GM18519 (cell line): ENCODE data around the gene ENTPD5.

Experiments
- ATAC-seq: cut with Tn5 transposase; IDR thresholded peaks from one replicate; pipeline ENCODE4 v1.9.1; 2021; ENCODE audit warnings: mild to moderate bottlenecking, moderate library complexity; ENCODE audit not compliant: unreplicated experiment, low FRiP score

The ENTPD5 gene, protein sequence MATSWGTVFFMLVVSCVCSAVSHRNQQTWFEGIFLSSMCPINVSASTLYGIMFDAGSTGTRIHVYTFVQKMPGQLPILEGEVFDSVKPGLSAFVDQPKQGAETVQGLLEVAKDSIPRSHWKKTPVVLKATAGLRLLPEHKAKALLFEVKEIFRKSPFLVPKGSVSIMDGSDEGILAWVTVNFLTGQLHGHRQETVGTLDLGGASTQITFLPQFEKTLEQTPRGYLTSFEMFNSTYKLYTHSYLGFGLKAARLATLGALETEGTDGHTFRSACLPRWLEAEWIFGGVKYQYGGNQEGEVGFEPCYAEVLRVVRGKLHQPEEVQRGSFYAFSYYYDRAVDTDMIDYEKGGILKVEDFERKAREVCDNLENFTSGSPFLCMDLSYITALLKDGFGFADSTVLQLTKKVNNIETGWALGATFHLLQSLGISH

GRCh38 chr14:74018586-74019407, at the start of gene ENTPD5, which contains the start of gene BBOF1:
ENTPD5 (minus strand) TSS chr14:74019288; CDS start chr14:73988102, 31,186 bp downstream.
BBOF1 (plus strand) TSS chr14:74019349; CDS start chr14:74019479, 130 bp downstream.
- ATAC-seq: no peak

- no peak for ATAC-seq
Observed at GRCh38 chr14:74065746-74066575, 46.9 kb upstream of the ENTPD5 start.

GRCh38 chr14:74064883-74065282, 45.8 kb upstream of the ENTPD5 start:
- ATAC-seq: no peak

GRCh38 chr14:74064426-74064825, 45.3 kb upstream of the ENTPD5 start:
- no peak for ATAC-seq

DNA sequence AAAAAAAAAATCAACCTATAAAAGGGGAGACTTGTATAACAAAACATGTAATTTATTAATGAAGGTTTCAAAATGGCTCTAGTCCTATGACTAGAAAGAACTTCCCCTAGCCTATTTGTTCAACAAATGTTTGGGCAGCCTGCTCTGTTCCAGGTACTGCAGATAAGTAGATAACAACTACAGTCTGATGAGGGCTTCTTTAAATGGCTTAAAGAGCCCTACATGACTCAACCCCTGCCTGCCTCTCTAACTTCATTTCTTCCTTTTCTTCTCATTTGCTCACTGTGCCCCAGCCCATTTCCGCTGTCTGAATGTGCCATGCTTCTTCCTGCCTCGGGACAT, 43.7 kb upstream of the ENTPD5 start:
- ATAC-seq: no peak

GRCh38 chr14:74049876-74050495, 30.9 kb upstream of the ENTPD5 start:
- ATAC-seq: no peak

DNA sequence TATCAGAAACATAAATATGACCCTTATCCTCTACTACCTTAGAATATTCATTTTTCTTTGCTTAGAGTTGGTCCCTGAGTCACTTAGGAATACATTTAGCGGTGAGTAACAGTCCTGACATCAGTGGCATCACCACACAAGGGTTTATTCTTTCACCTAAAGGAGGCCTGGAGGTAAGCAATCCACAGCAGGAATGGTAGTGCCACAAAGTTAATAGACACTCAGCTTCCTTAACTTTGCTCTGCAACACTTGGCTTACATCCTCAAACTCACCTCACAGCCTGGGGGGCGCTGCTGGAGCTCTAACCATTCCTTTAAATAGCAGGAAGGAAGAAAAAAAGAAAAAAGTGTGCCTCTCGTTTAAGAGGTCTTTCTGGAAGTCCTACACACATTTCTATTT, 29.2 kb upstream of the ENTPD5 start:
- no peak for ATAC-seq

- no peak for ATAC-seq
Observed at GRCh38 chr14:74045522-74045921, 26.4 kb upstream of the ENTPD5 start.

DNA sequence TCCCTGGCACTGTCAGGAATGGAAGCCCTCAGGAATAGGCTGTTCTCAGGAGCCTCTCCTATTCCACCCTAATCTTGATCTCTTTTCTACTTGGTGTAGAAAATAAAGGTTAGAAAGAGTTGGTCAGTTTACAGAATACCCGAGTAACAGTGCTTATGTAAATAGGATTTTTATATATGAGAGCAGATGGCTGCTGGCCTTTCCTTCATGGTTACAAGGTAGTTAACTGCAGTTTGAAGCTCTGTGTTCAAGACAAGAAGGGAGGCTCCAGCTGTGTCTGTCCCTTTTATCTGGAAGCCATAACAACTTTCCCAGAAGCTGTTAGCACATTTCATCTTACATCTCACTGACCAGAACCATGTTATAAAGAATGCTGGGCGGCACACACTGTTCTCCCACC, 23.2 kb upstream of the ENTPD5 start:
- no peak for ATAC-seq

GRCh38 chr14:74038020-74038859, 19.2 kb upstream of the ENTPD5 start:
- ATAC-seq: no peak

- no peak for ATAC-seq
Observed at GRCh38 chr14:74035556-74035955, 16.5 kb upstream of the ENTPD5 start.

GRCh38 chr14:74034572-74034971, 15.5 kb upstream of the ENTPD5 start:
- ATAC-seq: no peak

DNA sequence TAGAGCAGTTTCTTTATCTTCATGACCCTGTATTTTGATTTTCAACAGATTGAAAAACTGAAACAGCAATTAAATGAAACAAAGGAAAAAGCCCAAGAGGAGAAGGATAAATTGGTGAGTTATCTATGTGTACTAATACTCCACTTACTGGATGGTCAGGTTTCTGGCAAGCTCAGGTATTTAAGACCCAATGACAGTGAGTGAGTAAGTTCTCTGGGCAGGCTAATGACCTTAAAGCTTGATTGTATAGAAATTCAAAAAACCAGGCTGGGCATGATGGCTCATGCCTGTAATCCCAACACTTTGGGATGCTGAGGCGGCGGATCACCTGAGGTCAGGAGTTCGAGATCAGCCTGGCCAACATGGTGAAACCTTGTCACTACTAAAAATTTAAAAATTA, 10.0 kb upstream of the ENTPD5 start:
- ATAC-seq: no peak

DNA sequence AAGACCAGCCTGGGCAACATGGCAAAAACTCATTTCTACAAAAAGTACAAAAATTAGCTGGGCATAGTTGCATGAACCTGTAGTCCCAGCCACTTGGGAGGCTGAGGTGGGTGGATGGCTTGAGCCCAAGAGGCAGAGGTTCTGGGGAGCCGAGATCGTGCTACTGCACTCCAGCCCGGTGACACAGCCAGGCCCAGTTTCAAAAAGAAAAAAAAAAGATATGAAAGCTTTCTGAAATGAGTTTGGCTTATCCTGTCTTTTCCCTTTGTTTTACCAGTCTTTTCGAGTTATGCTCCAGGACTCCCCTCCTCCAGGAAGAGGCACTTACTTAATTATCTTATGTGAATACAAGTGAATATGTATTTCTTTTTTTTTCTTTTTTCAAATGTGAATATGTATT, 3.3 kb upstream of the ENTPD5 start:
- no peak for ATAC-seq

GRCh38 chr14:74019408-74020137, 485 bp upstream of the ENTPD5 start:
- no peak for ATAC-seq

DNA sequence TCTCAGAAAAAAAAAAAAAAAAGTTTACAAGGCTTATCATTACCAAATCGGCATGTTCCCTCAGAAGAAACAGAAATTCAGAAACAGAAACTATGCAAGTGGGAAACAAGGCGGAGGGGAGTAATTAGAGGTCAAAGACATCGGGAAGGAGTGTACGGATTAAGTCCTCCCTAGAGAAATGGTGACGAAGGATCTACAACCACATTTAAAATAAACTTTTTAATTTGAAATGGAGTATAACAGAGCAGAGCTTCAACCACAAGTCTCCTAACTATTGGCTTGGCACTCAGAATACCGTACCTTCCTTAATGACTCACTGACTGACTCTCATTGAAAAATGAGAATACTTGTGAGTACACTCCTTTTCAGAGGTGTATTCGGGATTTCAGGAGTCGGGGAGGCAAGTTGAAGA, 908 bp downstream of the ENTPD5 start:
- ATAC-seq: no peak

GRCh38 chr14:74015963-74016362, 3.1 kb downstream of the ENTPD5 start:
- no peak for ATAC-seq

DNA sequence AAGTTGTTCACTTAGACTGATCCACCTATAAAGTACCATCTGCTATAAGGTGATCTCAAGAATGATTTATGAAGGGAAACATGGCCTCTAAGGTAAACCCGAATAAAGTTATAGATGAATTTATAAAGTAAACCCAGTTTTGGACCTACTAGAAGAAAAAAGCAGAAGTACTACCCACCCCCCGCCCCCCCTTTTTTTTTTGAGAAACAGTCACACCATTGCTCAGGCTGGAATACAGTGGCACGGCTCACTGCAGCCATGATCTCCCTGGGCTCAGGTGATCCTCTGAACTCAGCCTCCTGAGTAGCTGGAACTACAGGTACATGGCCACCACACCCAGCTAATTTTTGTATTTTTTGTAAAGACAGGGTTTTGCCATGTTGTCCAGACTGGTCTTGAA, 3.9 kb downstream of the ENTPD5 start:
- no peak for ATAC-seq

DNA sequence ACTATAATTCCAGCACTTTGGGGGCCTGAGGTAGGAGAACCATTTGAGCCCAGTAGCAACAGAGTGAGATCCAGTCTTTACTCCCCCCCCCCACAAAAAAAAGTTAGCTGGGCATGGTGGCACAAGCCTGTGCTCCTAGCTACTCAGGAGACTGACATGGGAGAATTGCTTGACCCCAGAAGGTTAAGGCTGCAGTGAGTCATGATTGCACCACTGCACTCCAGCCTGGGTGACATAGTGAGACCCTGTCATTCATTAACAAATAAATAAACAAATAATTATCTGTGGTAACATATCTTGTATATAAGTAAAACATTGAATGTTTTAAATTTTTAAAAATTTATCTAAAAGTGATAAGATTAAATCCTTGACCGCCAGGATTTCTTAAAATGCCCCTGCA, 4.8 kb downstream of the ENTPD5 start:
- no peak for ATAC-seq
